GM18951 (cell line): ENCODE results near the gene SLC25A30.

Experiments used
- POLR2A ChIP-seq: IDR thresholded peaks from 4 replicates; pipeline ENCODE4 v1.6.1; 2011; ENCODE audit warnings: mild to moderate bottlenecking; ENCODE audit not compliant: insufficient read length, insufficient read depth; ENCODE audit errors: extremely low read depth
- in situ Hi-C: fragments of 300-500 bp; cut with MboI; formaldehyde crosslinking; loops from one replicate; pipeline ENCODE4 v1.12.0; 2022; ENCODE audit warnings: low sequenced_read_pairs, mixed read lengths, inconsistent platforms; ENCODE audit not compliant: unreplicated experiment

Gene SLC25A30

GRCh38 chr13:45417790-45418534, at the start of gene SLC25A30:
TSS of gene SLC25A30 (minus strand) at chr13:45418373. CDS start at chr13:45411425, 6,948 bp downstream.
- in situ Hi-C loops, result no loop called here
- TF ChIP-seq POLR2A, result peak; percentile 75

GRCh38 chr13:45466359-45466758, 48.2 kb upstream of the SLC25A30 start:
- TF ChIP-seq POLR2A, result no peak
- in situ Hi-C loops, result no loop called here

GRCh38 chr13:45464687-45465453, 46.7 kb upstream of the SLC25A30 start, which contains the start of gene COG3:
TSS of gene COG3 (plus strand) at chr13:45464939. CDS start at chr13:45465037, 98 bp downstream.
- in situ Hi-C loops, result no loop called here
- TF ChIP-seq POLR2A, result peak; percentile 86

GRCh38 chr13:45464141-45464686, 46.0 kb upstream of the SLC25A30 start:
- no peak for TF ChIP-seq POLR2A
- in situ Hi-C loops, result no loop called here

- in situ Hi-C loops, result no loop called here
- no peak for TF ChIP-seq POLR2A
Observed at GRCh38 chr13:45456196-45456972, 38.2 kb upstream of the SLC25A30 start.

GRCh38 chr13:45454204-45454603, 36.0 kb upstream of the SLC25A30 start:
- TF ChIP-seq POLR2A, result no peak
- in situ Hi-C loops, result no loop called here

- in situ Hi-C loops, result no loop called here
- TF ChIP-seq POLR2A, result no peak
Observed at GRCh38 chr13:45451282-45451681, 33.1 kb upstream of the SLC25A30 start.

- TF ChIP-seq POLR2A, result no peak
- in situ Hi-C loops, result no loop called here
Observed at GRCh38 chr13:45448965-45449559, 30.9 kb upstream of the SLC25A30 start.

GRCh38 chr13:45447050-45447661, 29.0 kb upstream of the SLC25A30 start:
- no peak for TF ChIP-seq POLR2A

GRCh38 chr13:45446181-45446580, 28.0 kb upstream of the SLC25A30 start:
- TF ChIP-seq POLR2A, result no peak
- in situ Hi-C loops, result no loop called here

More at GRCh38 chr13:45447050-45447661, 29.0 kb upstream of the SLC25A30 start:
- in situ Hi-C loops, result no loop called here

GRCh38 chr13:45445053-45445452, 26.9 kb upstream of the SLC25A30 start:
- in situ Hi-C loops, result no loop called here
- no peak for TF ChIP-seq POLR2A

GRCh38 chr13:45441633-45442032, 23.5 kb upstream of the SLC25A30 start:
- in situ Hi-C loops, result no loop called here
- no peak for TF ChIP-seq POLR2A
